SK-N-MC (cell line): Measurements from ENCODE around the gene NLRX1.
"Not testable (repeated sequence)": the region's sequence is repeated elsewhere in the genome, so short reads cannot be mapped to it uniquely, and the experiment has no call there.

Experiments used
- DNase-seq: peaks from one replicate; pipeline ENCODE4 v3.0.0-alpha.2; 2011; ENCODE audit warnings: low read depth, low spot score
- H3K27ac ChIP-seq: fragments of 200-600 bp; sonication (generic); 2 replicates; pipeline ENCODE4 v1.5.1; 2016; ENCODE audit warnings: mixed run types
- H3K36me3 ChIP-seq: fragments of 200-600 bp; sonication (generic); 2 replicates; pipeline ENCODE4 v1.6.1; 2017; ENCODE audit warnings: antibody characterized with exemption, low read length, mixed read lengths; ENCODE audit not compliant: insufficient read depth
- H3K4me3 ChIP-seq: fragments of 200-600 bp; sonication (generic); 2 replicates; pipeline ENCODE4 v1.5.1; 2016
- H3K9ac ChIP-seq: fragments of 200-600 bp; sonication (generic); 2 replicates; pipeline ENCODE4 v1.8.0; 2017; ENCODE audit warnings: mixed run types, mixed read lengths; ENCODE audit not compliant: insufficient read length
- H3K9me3 ChIP-seq: fragments of 200-600 bp; sonication (generic); 2 replicates; pipeline ENCODE4 v1.6.1; 2017; ENCODE audit warnings: low read depth, mild to moderate bottlenecking, antibody characterized with exemption, low read length, moderate library complexity, mixed read lengths
- EZH2 ChIP-seq: fragments of 200-600 bp; sonication (generic); IDR thresholded peaks from one replicate; pipeline ENCODE4 v1.6.1; 2017; ENCODE audit warnings: antibody characterized with exemption
- FOXP2 ChIP-seq: optimal IDR thresholded peaks from 2 replicates; pipeline ENCODE3; 2011; ENCODE audit warnings: mild to moderate bottlenecking, moderate library complexity; ENCODE audit not compliant: insufficient read depth; ENCODE audit errors: extremely low read length, control extremely low read depth
- POLR2AphosphoS5 ChIP-seq: IDR thresholded peaks from 2 replicates; pipeline ENCODE4 v1.6.1; 2012; ENCODE audit warnings: mild to moderate bottlenecking, low read depth, low read length, borderline replicate concordance

NLRX1 gene

GRCh38 chr11:119126675-119127268, 41.8 kb upstream of the NLRX1 start:
- H3K36me3 ChIP-seq = peaks cover 17% of the 10 kb centered on the region; the same call in 1 of the 2 replicates

GRCh38 chr11:119130662-119131061, 37.9 kb upstream of the NLRX1 start:
- H3K4me3 ChIP-seq = no peak overlapping the region
- TF ChIP-seq POLR2AphosphoS5 (no peak), FOXP2 (no peak), EZH2 (no peak)
- H3K36me3 ChIP-seq = peaks cover 29% of the 10 kb centered on the region; the same call in 1 of the 2 replicates
- H3K27ac ChIP-seq = no peak overlapping the region
- no peak for DNase-seq
- no peak overlapping the region for H3K9ac ChIP-seq
- H3K9me3 ChIP-seq = no peaks in the 10 kb centered on the region

More at GRCh38 chr11:119126675-119127268, 41.8 kb upstream of the NLRX1 start:
- no peak for TF ChIP-seq EZH2
- no peak for TF ChIP-seq FOXP2
- H3K27ac ChIP-seq = no peak overlapping the region
- no peaks in the 10 kb centered on the region for H3K9me3 ChIP-seq
- H3K9ac ChIP-seq = no peak overlapping the region
- H3K4me3 ChIP-seq = no peak overlapping the region
- DNase-seq = no peak

- no peak overlapping the region for H3K4me3 ChIP-seq
- no peak for DNase-seq
- H3K27ac ChIP-seq = no peak overlapping the region
- H3K9me3 ChIP-seq = no peaks in the 10 kb centered on the region
- no peak overlapping the region for H3K9ac ChIP-seq
- peaks cover 29% of the 10 kb centered on the region; the same call in 1 of the 2 replicates for H3K36me3 ChIP-seq
- TF ChIP-seq EZH2 = no peak
- TF ChIP-seq FOXP2 = no peak
- TF ChIP-seq POLR2AphosphoS5 = no peak
Measured at GRCh38 chr11:119134389-119134978, 34.0 kb upstream of the NLRX1 start.

DNA sequence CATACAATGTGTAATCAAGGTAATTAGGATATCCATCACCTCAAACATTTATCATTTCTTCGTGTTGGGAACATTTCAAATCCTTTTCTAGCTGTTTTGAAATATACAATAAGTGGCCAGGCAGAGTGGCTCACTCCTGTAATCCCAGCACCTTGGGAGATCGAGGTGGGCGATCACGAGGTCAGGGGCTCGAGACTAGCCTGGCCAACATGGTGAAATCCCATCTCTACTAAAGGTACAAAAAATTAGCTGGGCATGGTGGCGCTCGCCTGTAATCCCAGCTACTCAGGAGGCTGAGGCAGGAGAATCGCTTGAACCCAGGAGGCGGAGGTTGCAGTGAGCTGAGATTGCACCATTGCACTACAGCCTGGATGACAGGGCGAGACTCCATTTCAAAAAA, 29.2 kb upstream of the NLRX1 start:
- not testable (repeated sequence) for H3K36me3 ChIP-seq, H3K27ac ChIP-seq, H3K9ac ChIP-seq, H3K9me3 ChIP-seq, H3K4me3 ChIP-seq, DNase-seq

- Histone ChIP-seq H3K36me3 (no peaks in the 10 kb centered on the region), H3K9me3 (no peaks in the 10 kb centered on the region), H3K27ac (no peak overlapping the region), H3K4me3 (no peak overlapping the region), H3K9ac (no peak overlapping the region)
- TF ChIP-seq EZH2 = no peak
- TF ChIP-seq FOXP2 = no peak
- TF ChIP-seq POLR2AphosphoS5 = no peak
- DNase-seq = no peak
Measured at GRCh38 chr11:119144825-119145486, 23.6 kb upstream of the NLRX1 start.

GRCh38 chr11:119145551-119145950, 23.0 kb upstream of the NLRX1 start:
- H3K4me3 ChIP-seq = no peak overlapping the region
- TF ChIP-seq FOXP2 (no peak), POLR2AphosphoS5 (no peak), EZH2 (no peak)
- no peaks in the 10 kb centered on the region for H3K9me3 ChIP-seq
- H3K27ac ChIP-seq = no peak overlapping the region
- H3K9ac ChIP-seq = no peak overlapping the region
- DNase-seq = no peak
- H3K36me3 ChIP-seq = no peaks in the 10 kb centered on the region

- TF ChIP-seq FOXP2 (no peak), EZH2 (no peak), POLR2AphosphoS5 (no peak)
- no peak overlapping the region for H3K4me3 ChIP-seq
- H3K27ac ChIP-seq = no peak overlapping the region
- H3K9ac ChIP-seq = no peak overlapping the region
- no peaks in the 10 kb centered on the region for H3K9me3 ChIP-seq
- no peak for DNase-seq
- no peaks in the 10 kb centered on the region for H3K36me3 ChIP-seq
Measured at GRCh38 chr11:119147604-119148333, 20.8 kb upstream of the NLRX1 start.

DNA sequence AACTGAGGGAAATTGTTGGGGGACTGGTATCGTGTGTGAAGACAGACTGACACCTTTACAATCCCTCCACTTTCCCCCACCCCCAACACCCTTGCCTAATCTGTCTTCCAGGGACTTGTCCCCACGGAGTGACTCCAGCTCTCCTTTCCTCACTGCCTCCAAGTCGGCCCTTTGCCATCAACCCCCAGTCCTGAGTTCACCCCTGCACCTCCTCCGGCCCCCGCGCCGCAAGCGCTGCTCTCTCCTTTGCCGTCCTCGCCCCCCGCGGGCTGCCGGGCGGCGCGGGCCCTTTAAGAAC, 19.9 kb upstream of the NLRX1 start:
- Histone ChIP-seq H3K27ac (no peak overlapping the region), H3K36me3 (no peaks in the 10 kb centered on the region), H3K9me3 (no peaks in the 10 kb centered on the region), H3K4me3 (peak overlapping the region; percentile 79), H3K9ac (no peak overlapping the region)
- TF ChIP-seq FOXP2 (no peak), POLR2AphosphoS5 (no peak), EZH2 (no peak)
- DNase-seq = no peak
